ENCODE results near the gene IFT88.

- no peak for TF ChIP-seq POLR2A (IDR thresholded peaks at IDR 0.05)
- no peak for TF ChIP-seq CTCF (IDR thresholded peaks at IDR 0.05)
These were observed 57.3 kb downstream of the IFT88 start for GRCh38 chr13:20624213-20624612.

Data from uterus (tissue), 2 donors.